ENCODE results near the gene TOR1AIP2. TPM values are rescaled to one million over a fixed set of nuclear protein-coding genes. Genes with fewer than 3 reads are reported as not detected.

TOR1AIP2 gene
- total and polyA plus RNA-seq, 4 experiments from 2014 or later, result 7.2 to 52.8 (median 32.0) TPM

GRCh38 chr1:179921981-179922872, 44.6 kb upstream of the TOR1AIP2 start:
- no peak for DNase-seq
- ChIA-PET CTCF (ENCODE audit: partially characterized antibody) (no interaction called here), POLR2A (ENCODE audit: partially characterized antibody) (interaction anchor here (1.0 kb wide), 1 partner anchor 39 kb away, joined by 3 read pairs; no protein-coding TSS in a partner anchor)
- Histone ChIP-seq H3K27me3 (ENCODE audit: insufficient read depth, low read length) (no peaks in the 10 kb centered on the region), H3K4me1 (ENCODE audit: insufficient read depth, low read length) (no peaks in the 10 kb centered on the region), H3K36me3 (ENCODE audit: insufficient read depth, low read length) (peaks cover 23% of the 10 kb centered on the region), H3K9me3 (ENCODE audit: control insufficient read depth in 1 of 2, low read length in 2 of 2) (no peaks in the 10 kb centered on the region), H3K27ac (ENCODE audit: low read depth, low read length) (no peak overlapping the region), H3K4me3 (ENCODE audit: low read length in 2 of 2) (no peak overlapping the region)
- intact Hi-C loops (cut with micrococcal nuclease), result no loop called here
- peak overlapping the region in 1 of 7 donors; percentile 15 for H3K27ac Mint-ChIP-seq
- no peaks in the 10 kb centered on the region for H3K27me3 Mint-ChIP-seq
- peaks cover 0 to 14% (median 7%) of the 10 kb centered on the region in 4 donors for H3K4me1 Mint-ChIP-seq
- H3K9me3 Mint-ChIP-seq, result no peaks in the 10 kb centered on the region
- no peak overlapping the region for H3K4me3 Mint-ChIP-seq
- peaks cover 34 to 36% of the 10 kb centered on the region in 2 donors for H3K36me3 Mint-ChIP-seq

- peaks cover 25% of the 10 kb centered on the region for H3K36me3 ChIP-seq (ENCODE audit: insufficient read depth, low read length)
- Mint-ChIP-seq H3K4me3 (no peak overlapping the region), H3K9me3 (no peaks in the 10 kb centered on the region), H3K36me3 (peaks cover 36 to 37% of the 10 kb centered on the region in 2 donors), H3K27me3 (no peaks in the 10 kb centered on the region), H3K4me1 (peaks cover 0 to 14% (median 7%) of the 10 kb centered on the region in 4 donors), H3K27ac (no peak overlapping the region)
- ChIA-PET CTCF (ENCODE audit: partially characterized antibody) (no interaction called here), POLR2A (ENCODE audit: partially characterized antibody) (no interaction called here)
- H3K9me3 ChIP-seq (ENCODE audit: control insufficient read depth in 1 of 2, low read length in 2 of 2), result no peaks in the 10 kb centered on the region
- no peaks in the 10 kb centered on the region for H3K27me3 ChIP-seq (ENCODE audit: insufficient read depth, low read length)
- H3K27ac ChIP-seq (ENCODE audit: low read depth, low read length), result no peak overlapping the region
- H3K4me1 ChIP-seq (ENCODE audit: insufficient read depth, low read length), result no peaks in the 10 kb centered on the region
- DNase-seq, result no peak
- intact Hi-C loops (cut with micrococcal nuclease), result no loop called here
- H3K4me3 ChIP-seq (ENCODE audit: low read length in 2 of 2), result no peak overlapping the region
Measured at GRCh38 chr1:179921472-179921871, 43.9 kb upstream of the TOR1AIP2 start.

GRCh38 chr1:179917601-179918429, 40.2 kb upstream of the TOR1AIP2 start:
- no peak overlapping the region for H3K4me3 Mint-ChIP-seq
- peaks cover 49 to 51% of the 10 kb centered on the region in 2 donors for H3K36me3 Mint-ChIP-seq
- H3K9me3 Mint-ChIP-seq, result no peaks in the 10 kb centered on the region
- H3K9me3 ChIP-seq (ENCODE audit: control insufficient read depth in 1 of 2, low read length in 2 of 2), result no peaks in the 10 kb centered on the region
- H3K4me1 Mint-ChIP-seq, result peaks cover 0 to 14% (median 7%) of the 10 kb centered on the region in 4 donors
- H3K4me1 ChIP-seq (ENCODE audit: insufficient read depth, low read length), result no peaks in the 10 kb centered on the region
- ChIA-PET CTCF (ENCODE audit: partially characterized antibody) (no interaction called here), POLR2A (ENCODE audit: partially characterized antibody) (no interaction called here)
- H3K27me3 Mint-ChIP-seq, result no peaks in the 10 kb centered on the region
- H3K27ac Mint-ChIP-seq, result peak overlapping the region in 3 of 7 donors; percentile 5 to 46 (median 42)
- DNase-seq, result no peak
- H3K36me3 ChIP-seq (ENCODE audit: insufficient read depth, low read length), result peaks cover 50% of the 10 kb centered on the region
- H3K27ac ChIP-seq (ENCODE audit: low read depth, low read length), result no peak overlapping the region
- H3K4me3 ChIP-seq (ENCODE audit: low read length in 2 of 2), result no peak overlapping the region
- H3K27me3 ChIP-seq (ENCODE audit: insufficient read depth, low read length), result no peaks in the 10 kb centered on the region
- intact Hi-C loops (cut with micrococcal nuclease), result no loop called here

GRCh38 chr1:179911812-179912211, 34.2 kb upstream of the TOR1AIP2 start:
- Mint-ChIP-seq H3K4me3 (no peak overlapping the region), H3K4me1 (peaks cover 3 to 8% (median 6%) of the 10 kb centered on the region in 4 donors), H3K27ac (peak overlapping the region in 2 of 7 donors; percentile 18 to 22), H3K36me3 (peaks cover 42 to 58% of the 10 kb centered on the region in 2 donors), H3K27me3 (no peaks in the 10 kb centered on the region), H3K9me3 (no peaks in the 10 kb centered on the region)
- H3K4me1 ChIP-seq (ENCODE audit: insufficient read depth, low read length), result no peaks in the 10 kb centered on the region
- CTCF ChIA-PET (ENCODE audit: partially characterized antibody), result interaction anchor here (0.8 to 2.0 kb wide), 4 partner anchors 11 to 47 kb away, joined by 3 to 7 read pairs (median 4); no protein-coding TSS in a partner anchor
- DNase-seq, result no peak
- no peaks in the 10 kb centered on the region for H3K9me3 ChIP-seq (ENCODE audit: control insufficient read depth in 1 of 2, low read length in 2 of 2)
- no peak overlapping the region for H3K4me3 ChIP-seq (ENCODE audit: low read length in 2 of 2)
- H3K36me3 ChIP-seq (ENCODE audit: insufficient read depth, low read length), result peaks cover 52% of the 10 kb centered on the region
- POLR2A ChIA-PET (ENCODE audit: partially characterized antibody), result interaction anchor here (1.2 to 1.9 kb wide), 2 partner anchors 29 to 42 kb away, joined by 3 to 7 read pairs; partner anchors contain the start of gene CEP350
- no peaks in the 10 kb centered on the region for H3K27me3 ChIP-seq (ENCODE audit: insufficient read depth, low read length)
- no peak overlapping the region for H3K27ac ChIP-seq (ENCODE audit: low read depth, low read length)
- intact Hi-C loops (cut with micrococcal nuclease), result no loop called here

- intact Hi-C loops (cut with micrococcal nuclease), result no loop called here
- ChIA-PET POLR2A (ENCODE audit: partially characterized antibody) (interaction anchor here (1.2 to 1.9 kb wide), 2 partner anchors 28 to 43 kb away, joined by 3 to 7 read pairs; partner anchors contain the start of gene CEP350), CTCF (ENCODE audit: partially characterized antibody) (interaction anchor here (0.8 to 2.0 kb wide), 4 partner anchors 10 to 268 kb away, joined by 3 to 7 read pairs (median 4); no protein-coding TSS in a partner anchor)
- DNase-seq, result no peak
- Histone ChIP-seq H3K27me3 (ENCODE audit: insufficient read depth, low read length) (no peaks in the 10 kb centered on the region), H3K4me1 (ENCODE audit: insufficient read depth, low read length) (no peaks in the 10 kb centered on the region), H3K27ac (ENCODE audit: low read depth, low read length) (no peak overlapping the region), H3K9me3 (ENCODE audit: control insufficient read depth in 1 of 2, low read length in 2 of 2) (no peaks in the 10 kb centered on the region), H3K36me3 (ENCODE audit: insufficient read depth, low read length) (peaks cover 51% of the 10 kb centered on the region), H3K4me3 (ENCODE audit: low read length in 2 of 2) (no peak overlapping the region)
- H3K36me3 Mint-ChIP-seq, result peaks cover 43 to 63% of the 10 kb centered on the region in 2 donors
- no peaks in the 10 kb centered on the region for H3K27me3 Mint-ChIP-seq
- H3K4me3 Mint-ChIP-seq, result no peak overlapping the region
- H3K27ac Mint-ChIP-seq, result peak overlapping the region in 3 of 7 donors; percentile 13 to 76 (median 18)
- peaks cover 3 to 8% (median 6%) of the 10 kb centered on the region in 4 donors for H3K4me1 Mint-ChIP-seq
- H3K9me3 Mint-ChIP-seq, result no peaks in the 10 kb centered on the region
Measured at GRCh38 chr1:179910934-179911333, 33.3 kb upstream of the TOR1AIP2 start.

- Mint-ChIP-seq H3K4me3 (no peak overlapping the region), H3K36me3 (peaks cover 10 to 65% of the 10 kb centered on the region in 2 donors), H3K27ac (no peak overlapping the region), H3K9me3 (no peaks in the 10 kb centered on the region), H3K27me3 (no peaks in the 10 kb centered on the region), H3K4me1 (peaks cover 20 to 40% (median 27%) of the 10 kb centered on the region in 4 donors)
- H3K9me3 ChIP-seq (ENCODE audit: control insufficient read depth in 1 of 2, low read length in 2 of 2), result no peaks in the 10 kb centered on the region
- intact Hi-C loops (cut with micrococcal nuclease), result no loop called here
- no peak for DNase-seq
- H3K27me3 ChIP-seq (ENCODE audit: insufficient read depth, low read length), result no peaks in the 10 kb centered on the region
- H3K4me3 ChIP-seq (ENCODE audit: low read length in 2 of 2), result no peak overlapping the region
- H3K36me3 ChIP-seq (ENCODE audit: insufficient read depth, low read length), result peaks cover 42% of the 10 kb centered on the region
- ChIA-PET CTCF (ENCODE audit: partially characterized antibody) (interaction anchor here (2.4 kb wide), 1 partner anchor 22 kb away, joined by 10 read pairs; no protein-coding TSS in a partner anchor), POLR2A (ENCODE audit: partially characterized antibody) (no interaction called here)
- H3K4me1 ChIP-seq (ENCODE audit: insufficient read depth, low read length), result peaks cover 47% of the 10 kb centered on the region
- H3K27ac ChIP-seq (ENCODE audit: low read depth, low read length), result no peak overlapping the region
Measured at GRCh38 chr1:179889589-179889988, 12.0 kb upstream of the TOR1AIP2 start.

Measured in CD4-positive, alpha-beta memory T cell (primary cell).